ENCODE measurements around the gene TSPAN5.

The TSPAN5 gene

GRCh38 chr4:98617358-98618047 is 40.9 kb downstream of the TSPAN5 start:
- DNase-seq (ENCODE audit: low spot score), result no peak

- DNase-seq (ENCODE audit: low spot score), result no peak
Measured at GRCh38 chr4:98615991-98616390, 42.4 kb downstream of the TSPAN5 start.

GRCh38 chr4:98614662-98615061 is 43.7 kb downstream of the TSPAN5 start:
- no peak for DNase-seq (ENCODE audit: low spot score)

GRCh38 chr4:98614094-98614493 is 44.3 kb downstream of the TSPAN5 start:
- DNase-seq (ENCODE audit: low spot score), result no peak

GRCh38 chr4:98613453-98614075 is 44.8 kb downstream of the TSPAN5 start:
- DNase-seq (ENCODE audit: low spot score), result no peak

- DNase-seq (ENCODE audit: low spot score), result no peak
Measured at GRCh38 chr4:98612318-98613250, 45.8 kb downstream of the TSPAN5 start.

GRCh38 chr4:98611677-98612317 is 46.6 kb downstream of the TSPAN5 start:
- DNase-seq (ENCODE audit: low spot score), result no peak

GRCh38 chr4:98610926-98611676 is 47.3 kb downstream of the TSPAN5 start:
- DNase-seq (ENCODE audit: low spot score), result no peak

- DNase-seq (ENCODE audit: low spot score), result no peak
Measured at GRCh38 chr4:98610431-98610830, 48.0 kb downstream of the TSPAN5 start.

- DNase-seq (ENCODE audit: low spot score), result no peak
Measured at GRCh38 chr4:98609934-98610333, 48.5 kb downstream of the TSPAN5 start.

GRCh38 chr4:98608356-98608755 is 50.1 kb downstream of the TSPAN5 start:
- DNase-seq (ENCODE audit: low spot score), result no peak

GRCh38 chr4:98606894-98607293 is 51.5 kb downstream of the TSPAN5 start:
- DNase-seq (ENCODE audit: low spot score), result no peak

- DNase-seq (ENCODE audit: low spot score), result no peak
Measured at GRCh38 chr4:98605216-98605615, 53.2 kb downstream of the TSPAN5 start.

GRCh38 chr4:98604723-98605122 is 53.7 kb downstream of the TSPAN5 start:
- DNase-seq (ENCODE audit: low spot score), result no peak

- no peak for DNase-seq (ENCODE audit: low spot score)
Measured at GRCh38 chr4:98603683-98604521, 54.5 kb downstream of the TSPAN5 start.

- DNase-seq (ENCODE audit: low spot score), result no peak
Measured at GRCh38 chr4:98602270-98602669, 56.1 kb downstream of the TSPAN5 start.

GRCh38 chr4:98601708-98602107 is 56.7 kb downstream of the TSPAN5 start:
- no peak for DNase-seq (ENCODE audit: low spot score)

GRCh38 chr4:98599617-98600205 is 58.7 kb downstream of the TSPAN5 start:
- DNase-seq (ENCODE audit: low spot score), result no peak

- DNase-seq (ENCODE audit: low spot score), result no peak
Measured at GRCh38 chr4:98586962-98587354, 71.5 kb downstream of the TSPAN5 start.

GRCh38 chr4:98586291-98586961 is 72.0 kb downstream of the TSPAN5 start:
- DNase-seq (ENCODE audit: low spot score), result no peak
